ENCODE data around the gene PBX1.
A peak's percentile ranks its signal among the peaks of the same experiment; 100 is the strongest.

The PBX1 gene

GRCh38 chr1:164651351-164651951 is 92.5 kb downstream of the PBX1 start (continued):
- no peak for TF ChIP-seq ZFP3 (tag by site-specific recombination; IDR thresholded peaks at IDR 0.05; ENCODE audit: low read depth)
- TF ChIP-seq, protein P1, sequence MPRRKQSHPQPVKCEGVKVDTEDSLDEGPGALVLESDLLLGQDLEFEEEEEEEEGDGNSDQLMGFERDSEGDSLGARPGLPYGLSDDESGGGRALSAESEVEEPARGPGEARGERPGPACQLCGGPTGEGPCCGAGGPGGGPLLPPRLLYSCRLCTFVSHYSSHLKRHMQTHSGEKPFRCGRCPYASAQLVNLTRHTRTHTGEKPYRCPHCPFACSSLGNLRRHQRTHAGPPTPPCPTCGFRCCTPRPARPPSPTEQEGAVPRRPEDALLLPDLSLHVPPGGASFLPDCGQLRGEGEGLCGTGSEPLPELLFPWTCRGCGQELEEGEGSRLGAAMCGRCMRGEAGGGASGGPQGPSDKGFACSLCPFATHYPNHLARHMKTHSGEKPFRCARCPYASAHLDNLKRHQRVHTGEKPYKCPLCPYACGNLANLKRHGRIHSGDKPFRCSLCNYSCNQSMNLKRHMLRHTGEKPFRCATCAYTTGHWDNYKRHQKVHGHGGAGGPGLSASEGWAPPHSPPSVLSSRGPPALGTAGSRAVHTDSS (tag by site-specific recombination; IDR thresholded peaks at IDR 0.05): no peak
- TF ChIP-seq GLIS1 (tag by site-specific recombination; IDR thresholded peaks at IDR 0.05): peak; percentile 35
- 0 out of 2 replicates have a peak, but pooled peaks have one; percentile 15 for TF ChIP-seq ZNF561 (tag by site-specific recombination; IDR thresholded peaks at IDR 0.05; ENCODE audit: borderline replicate concordance)
- TF ChIP-seq ZNF10 (tag by site-specific recombination; IDR thresholded peaks at IDR 0.05): peak; percentile 52; the same call in 1 of the 2 replicates
- TF ChIP-seq, protein P2, sequence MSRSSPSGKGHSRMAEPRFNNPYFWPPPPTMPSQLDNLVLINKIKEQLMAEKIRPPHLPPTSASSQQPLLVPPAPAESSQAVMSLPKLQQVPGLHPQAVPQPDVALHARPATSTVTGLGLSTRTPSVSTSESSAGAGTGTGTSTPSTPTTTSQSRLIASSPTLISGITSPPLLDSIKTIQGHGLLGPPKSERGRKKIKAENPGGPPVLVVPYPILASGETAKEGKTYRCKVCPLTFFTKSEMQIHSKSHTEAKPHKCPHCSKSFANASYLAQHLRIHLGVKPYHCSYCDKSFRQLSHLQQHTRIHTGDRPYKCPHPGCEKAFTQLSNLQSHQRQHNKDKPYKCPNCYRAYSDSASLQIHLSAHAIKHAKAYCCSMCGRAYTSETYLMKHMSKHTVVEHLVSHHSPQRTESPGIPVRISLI (tag by site-specific recombination; IDR thresholded peaks at IDR 0.05): no peak
- TF ChIP-seq, protein P3, sequence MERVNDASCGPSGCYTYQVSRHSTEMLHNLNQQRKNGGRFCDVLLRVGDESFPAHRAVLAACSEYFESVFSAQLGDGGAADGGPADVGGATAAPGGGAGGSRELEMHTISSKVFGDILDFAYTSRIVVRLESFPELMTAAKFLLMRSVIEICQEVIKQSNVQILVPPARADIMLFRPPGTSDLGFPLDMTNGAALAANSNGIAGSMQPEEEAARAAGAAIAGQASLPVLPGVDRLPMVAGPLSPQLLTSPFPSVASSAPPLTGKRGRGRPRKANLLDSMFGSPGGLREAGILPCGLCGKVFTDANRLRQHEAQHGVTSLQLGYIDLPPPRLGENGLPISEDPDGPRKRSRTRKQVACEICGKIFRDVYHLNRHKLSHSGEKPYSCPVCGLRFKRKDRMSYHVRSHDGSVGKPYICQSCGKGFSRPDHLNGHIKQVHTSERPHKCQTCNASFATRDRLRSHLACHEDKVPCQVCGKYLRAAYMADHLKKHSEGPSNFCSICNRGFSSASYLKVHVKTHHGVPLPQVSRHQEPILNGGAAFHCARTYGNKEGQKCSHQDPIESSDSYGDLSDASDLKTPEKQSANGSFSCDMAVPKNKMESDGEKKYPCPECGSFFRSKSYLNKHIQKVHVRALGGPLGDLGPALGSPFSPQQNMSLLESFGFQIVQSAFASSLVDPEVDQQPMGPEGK (tag by site-specific recombination; IDR thresholded peaks at IDR 0.05): peak; percentile 87
- TF ChIP-seq REPIN1 (tag by site-specific recombination; IDR thresholded peaks at IDR 0.05; ENCODE audit: low read depth): no peak
- no peak for TF ChIP-seq REST (tag by site-specific recombination; IDR thresholded peaks at IDR 0.05)
- TF ChIP-seq, protein P4, sequence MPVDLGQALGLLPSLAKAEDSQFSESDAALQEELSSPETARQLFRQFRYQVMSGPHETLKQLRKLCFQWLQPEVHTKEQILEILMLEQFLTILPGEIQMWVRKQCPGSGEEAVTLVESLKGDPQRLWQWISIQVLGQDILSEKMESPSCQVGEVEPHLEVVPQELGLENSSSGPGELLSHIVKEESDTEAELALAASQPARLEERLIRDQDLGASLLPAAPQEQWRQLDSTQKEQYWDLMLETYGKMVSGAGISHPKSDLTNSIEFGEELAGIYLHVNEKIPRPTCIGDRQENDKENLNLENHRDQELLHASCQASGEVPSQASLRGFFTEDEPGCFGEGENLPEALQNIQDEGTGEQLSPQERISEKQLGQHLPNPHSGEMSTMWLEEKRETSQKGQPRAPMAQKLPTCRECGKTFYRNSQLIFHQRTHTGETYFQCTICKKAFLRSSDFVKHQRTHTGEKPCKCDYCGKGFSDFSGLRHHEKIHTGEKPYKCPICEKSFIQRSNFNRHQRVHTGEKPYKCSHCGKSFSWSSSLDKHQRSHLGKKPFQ (tag by site-specific recombination; IDR thresholded peaks at IDR 0.05): no peak
- peak; percentile 40; the same call in 1 of the 2 replicates for TF ChIP-seq PRDM1 (tag by site-specific recombination; IDR thresholded peaks at IDR 0.05)
- TF ChIP-seq ZNF366 (tag by site-specific recombination; conservative IDR thresholded peaks at IDR 0.05): peak; percentile 73
- peak; percentile 44; the same call in 1 of the 2 replicates for TF ChIP-seq ZNF501 (tag by site-specific recombination; IDR thresholded peaks at IDR 0.05)
- TF ChIP-seq, protein P5, sequence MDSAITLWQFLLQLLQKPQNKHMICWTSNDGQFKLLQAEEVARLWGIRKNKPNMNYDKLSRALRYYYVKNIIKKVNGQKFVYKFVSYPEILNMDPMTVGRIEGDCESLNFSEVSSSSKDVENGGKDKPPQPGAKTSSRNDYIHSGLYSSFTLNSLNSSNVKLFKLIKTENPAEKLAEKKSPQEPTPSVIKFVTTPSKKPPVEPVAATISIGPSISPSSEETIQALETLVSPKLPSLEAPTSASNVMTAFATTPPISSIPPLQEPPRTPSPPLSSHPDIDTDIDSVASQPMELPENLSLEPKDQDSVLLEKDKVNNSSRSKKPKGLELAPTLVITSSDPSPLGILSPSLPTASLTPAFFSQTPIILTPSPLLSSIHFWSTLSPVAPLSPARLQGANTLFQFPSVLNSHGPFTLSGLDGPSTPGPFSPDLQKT (IDR thresholded peaks at IDR 0.05; ENCODE audit: borderline replicate concordance, low read depth, low read length): no peak
- no peak for TF ChIP-seq ZNF138 (tag by site-specific recombination; IDR thresholded peaks at IDR 0.05; ENCODE audit: borderline replicate concordance)
- TF ChIP-seq SCRT1 (tag by site-specific recombination; IDR thresholded peaks at IDR 0.05; ENCODE audit: borderline replicate concordance): no peak
- TF ChIP-seq ZNF324 (tag by site-specific recombination; IDR thresholded peaks at IDR 0.05): 0 out of 2 replicates have a peak, but pooled peaks have one; percentile 17
- TF ChIP-seq IKZF3 (tag by site-specific recombination; IDR thresholded peaks at IDR 0.05): no peak
- peak; percentile 62 for TF ChIP-seq TRIM28 (IDR thresholded peaks at IDR 0.05; ENCODE audit: borderline replicate concordance, low read length)
- TF ChIP-seq SCRT2 (tag by site-specific recombination; IDR thresholded peaks at IDR 0.05): 0 out of 2 replicates have a peak, but pooled peaks have one; percentile 25
- TF ChIP-seq MZF1 (tag by site-specific recombination; IDR thresholded peaks at IDR 0.05; ENCODE audit: borderline replicate concordance): 0 out of 2 replicates have a peak, but pooled peaks have one; percentile 50
- TF ChIP-seq ZNF433 (tag by site-specific recombination; IDR thresholded peaks at IDR 0.05; ENCODE audit: low read depth): no peak
- TF ChIP-seq ZNF530 (tag by site-specific recombination; IDR thresholded peaks at IDR 0.05; ENCODE audit: low read depth): no peak
- TF ChIP-seq WT1 (tag by site-specific recombination; IDR thresholded peaks at IDR 0.05): peak; percentile 36; the same call in 1 of the 2 replicates
- TF ChIP-seq, protein P6, sequence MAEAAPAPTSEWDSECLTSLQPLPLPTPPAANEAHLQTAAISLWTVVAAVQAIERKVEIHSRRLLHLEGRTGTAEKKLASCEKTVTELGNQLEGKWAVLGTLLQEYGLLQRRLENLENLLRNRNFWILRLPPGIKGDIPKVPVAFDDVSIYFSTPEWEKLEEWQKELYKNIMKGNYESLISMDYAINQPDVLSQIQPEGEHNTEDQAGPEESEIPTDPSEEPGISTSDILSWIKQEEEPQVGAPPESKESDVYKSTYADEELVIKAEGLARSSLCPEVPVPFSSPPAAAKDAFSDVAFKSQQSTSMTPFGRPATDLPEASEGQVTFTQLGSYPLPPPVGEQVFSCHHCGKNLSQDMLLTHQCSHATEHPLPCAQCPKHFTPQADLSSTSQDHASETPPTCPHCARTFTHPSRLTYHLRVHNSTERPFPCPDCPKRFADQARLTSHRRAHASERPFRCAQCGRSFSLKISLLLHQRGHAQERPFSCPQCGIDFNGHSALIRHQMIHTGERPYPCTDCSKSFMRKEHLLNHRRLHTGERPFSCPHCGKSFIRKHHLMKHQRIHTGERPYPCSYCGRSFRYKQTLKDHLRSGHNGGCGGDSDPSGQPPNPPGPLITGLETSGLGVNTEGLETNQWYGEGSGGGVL (tag by site-specific recombination; IDR thresholded peaks at IDR 0.05): peak; percentile 83
- TF ChIP-seq ZNF423 (tag by site-specific recombination; IDR thresholded peaks at IDR 0.05): no peak
- peak; percentile 71 for TF ChIP-seq ZNF600 (tag by site-specific recombination; IDR thresholded peaks at IDR 0.05)
